ENCODE measurements around the gene GPHA2.

Gene GPHA2

GRCh38 chr11:64894070-64894811, 41.5 kb downstream of the GPHA2 start:
- Mint-ChIP-seq H3K4me1 (ENCODE audit: low read depth) (peaks cover 2% of the 10 kb centered on the region), H3K27ac (peak overlapping the region; percentile 64), H3K4me3 (no peak overlapping the region), H3K27me3 (no peaks in the 10 kb centered on the region), H3K9me3 (no peaks in the 10 kb centered on the region), H3K36me3 (ENCODE audit: low read depth) (peaks cover 36% of the 10 kb centered on the region)
- peak; percentile 96 for DNase-seq

GRCh38 chr11:64893194-64894069, 42.3 kb downstream of the GPHA2 start:
- no peaks in the 10 kb centered on the region for H3K27me3 Mint-ChIP-seq
- peaks cover 5% of the 10 kb centered on the region for H3K4me1 Mint-ChIP-seq (ENCODE audit: low read depth)
- H3K9me3 Mint-ChIP-seq = no peaks in the 10 kb centered on the region
- no peak overlapping the region for H3K4me3 Mint-ChIP-seq
- DNase-seq = no peak
- H3K36me3 Mint-ChIP-seq (ENCODE audit: low read depth) = peaks cover 31% of the 10 kb centered on the region
- no peak overlapping the region for H3K27ac Mint-ChIP-seq

DNA sequence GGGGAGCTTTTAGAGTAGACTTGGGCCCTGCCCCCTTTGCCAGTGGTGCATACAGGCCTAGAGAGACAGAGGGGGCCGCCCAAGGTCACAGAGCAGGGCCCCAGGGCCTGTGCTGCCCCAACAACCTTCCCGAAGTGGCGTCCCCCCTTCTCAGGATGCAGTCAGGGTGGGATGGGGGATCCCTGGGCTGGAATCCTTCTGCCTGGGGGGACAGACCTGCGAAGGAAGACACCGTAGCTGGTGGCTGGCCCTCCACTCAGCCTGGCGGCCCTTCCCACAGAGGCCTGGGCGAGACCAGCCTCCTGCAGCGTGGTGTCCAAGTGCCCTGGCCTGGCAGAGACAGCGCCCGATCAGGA, 42.9 kb downstream of the GPHA2 start:
- H3K27ac Mint-ChIP-seq = no peak overlapping the region
- no peak for DNase-seq
- peaks cover 25% of the 10 kb centered on the region for H3K36me3 Mint-ChIP-seq (ENCODE audit: low read depth)
- no peaks in the 10 kb centered on the region for H3K27me3 Mint-ChIP-seq
- H3K4me3 Mint-ChIP-seq = no peak overlapping the region
- no peaks in the 10 kb centered on the region for H3K9me3 Mint-ChIP-seq
- H3K4me1 Mint-ChIP-seq (ENCODE audit: low read depth) = peaks cover 10% of the 10 kb centered on the region

GRCh38 chr11:64892411-64892831, 43.3 kb downstream of the GPHA2 start:
- Mint-ChIP-seq H3K36me3 (ENCODE audit: low read depth) (peaks cover 22% of the 10 kb centered on the region), H3K9me3 (no peaks in the 10 kb centered on the region), H3K4me3 (no peak overlapping the region)

DNA sequence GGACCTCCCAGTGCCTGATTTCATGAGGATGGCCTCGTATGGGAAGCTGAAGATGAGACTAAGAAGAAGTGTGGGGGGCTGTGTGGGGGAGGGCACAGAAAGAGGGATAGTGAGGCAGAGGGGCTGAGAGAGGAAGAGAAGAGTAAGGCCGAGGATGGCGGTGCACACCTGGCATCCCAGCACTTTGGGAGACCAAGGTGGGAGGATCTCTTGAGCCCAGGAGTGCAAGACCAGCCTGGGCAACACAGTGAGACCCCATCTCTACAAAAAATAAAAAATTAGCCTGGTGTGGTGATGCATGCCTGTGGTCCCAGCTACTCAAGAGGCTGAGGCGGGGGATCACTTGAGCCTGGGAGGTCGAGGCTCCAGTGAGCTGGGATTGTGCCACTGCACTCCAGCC, 43.8 kb downstream of the GPHA2 start:
- no peak for DNase-seq
- H3K27me3 Mint-ChIP-seq = no peaks in the 10 kb centered on the region
- H3K9me3 Mint-ChIP-seq = no peaks in the 10 kb centered on the region
- H3K4me3 Mint-ChIP-seq = no peak overlapping the region
- peaks cover 16% of the 10 kb centered on the region for H3K4me1 Mint-ChIP-seq (ENCODE audit: low read depth)
- no peak overlapping the region for H3K27ac Mint-ChIP-seq
- peaks cover 16% of the 10 kb centered on the region for H3K36me3 Mint-ChIP-seq (ENCODE audit: low read depth)

More at GRCh38 chr11:64892411-64892831, 43.3 kb downstream of the GPHA2 start:
- peaks cover 13% of the 10 kb centered on the region for H3K4me1 Mint-ChIP-seq (ENCODE audit: low read depth)
- H3K27ac Mint-ChIP-seq = no peak overlapping the region
- no peaks in the 10 kb centered on the region for H3K27me3 Mint-ChIP-seq
- no peak for DNase-seq

DNA sequence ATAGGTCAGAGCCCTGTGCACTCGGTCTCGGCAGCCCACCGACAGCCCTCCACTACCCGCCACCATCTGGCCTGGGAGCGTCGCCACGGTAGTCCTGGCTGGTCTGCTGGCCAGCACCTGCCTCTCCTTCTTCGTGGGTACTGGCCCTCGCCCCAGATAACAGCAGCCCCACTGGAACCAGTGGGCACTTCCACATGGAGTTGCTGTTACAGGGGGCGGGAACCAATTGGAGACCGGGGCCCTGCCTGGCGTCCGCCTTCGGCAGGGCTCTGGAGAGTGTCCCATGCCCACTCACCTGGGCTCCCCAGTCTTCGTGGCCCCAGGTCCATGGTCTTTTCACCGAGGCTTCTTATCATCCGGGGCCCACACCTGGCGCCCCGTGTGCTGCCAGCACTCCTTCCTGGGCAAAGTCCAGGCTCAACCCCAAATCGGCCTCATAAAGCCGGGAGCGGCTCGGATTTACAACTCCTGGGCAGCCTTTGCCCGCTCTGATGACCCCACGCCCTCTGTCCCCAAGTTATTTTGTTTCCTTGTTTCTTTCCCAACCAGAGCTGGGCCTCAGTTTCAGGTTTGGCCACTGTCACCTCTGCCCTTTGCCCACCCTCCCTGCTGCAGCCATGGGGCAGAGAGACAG, 44.4 kb downstream of the GPHA2 start:
- Mint-ChIP-seq H3K4me1 (ENCODE audit: low read depth) (peaks cover 16% of the 10 kb centered on the region), H3K27me3 (no peaks in the 10 kb centered on the region), H3K27ac (no peak overlapping the region), H3K9me3 (no peaks in the 10 kb centered on the region), H3K36me3 (ENCODE audit: low read depth) (peaks cover 13% of the 10 kb centered on the region), H3K4me3 (no peak overlapping the region)
- DNase-seq = no peak

- peaks cover 23% of the 10 kb centered on the region for H3K4me1 Mint-ChIP-seq (ENCODE audit: low read depth)
- H3K36me3 Mint-ChIP-seq (ENCODE audit: low read depth) = peaks cover 5% of the 10 kb centered on the region
- H3K9me3 Mint-ChIP-seq = no peaks in the 10 kb centered on the region
- H3K4me3 Mint-ChIP-seq = no peak overlapping the region
- H3K27ac Mint-ChIP-seq = no peak overlapping the region
- no peak for DNase-seq
- H3K27me3 Mint-ChIP-seq = no peaks in the 10 kb centered on the region
Observed at GRCh38 chr11:64890522-64890939, 45.2 kb downstream of the GPHA2 start.

DNA sequence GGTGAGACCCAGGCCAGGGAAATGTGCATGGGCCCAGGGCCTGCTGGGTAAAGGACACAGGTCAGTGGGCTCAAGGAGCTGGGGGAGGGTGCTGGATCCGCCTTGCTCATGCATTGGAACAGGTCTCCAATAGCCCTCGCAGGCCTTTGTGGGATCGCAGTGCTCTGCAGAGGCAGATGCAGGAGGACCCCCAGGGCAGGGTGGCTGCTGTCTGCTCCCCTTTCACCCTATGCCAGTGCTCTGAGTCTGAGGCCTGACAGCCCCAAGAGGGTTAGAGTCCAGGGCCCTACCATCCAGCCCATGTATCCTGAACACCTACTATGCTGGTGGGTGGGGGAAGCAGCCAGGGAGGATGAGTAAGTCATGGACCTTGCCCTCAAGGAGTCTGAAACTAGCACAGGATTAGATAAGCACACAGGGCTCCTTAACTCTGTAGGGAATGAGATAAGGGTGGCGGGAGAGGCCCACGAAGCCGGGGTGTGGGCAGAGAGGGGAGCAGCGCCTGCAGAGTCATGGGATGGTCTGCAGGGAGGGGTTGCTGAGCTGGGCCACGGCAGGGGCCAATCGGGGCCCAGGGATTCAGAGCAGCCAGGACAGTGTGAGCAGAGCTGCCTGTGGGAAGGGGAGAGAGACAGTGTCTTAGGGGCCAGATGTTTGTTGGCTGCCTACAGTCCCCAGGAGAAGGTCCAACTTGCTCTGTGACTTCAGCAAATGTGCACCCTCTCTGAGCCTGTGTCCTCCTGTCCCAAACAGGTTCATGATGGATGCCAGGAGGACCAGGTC, 46.8 kb downstream of the GPHA2 start:
- Mint-ChIP-seq H3K36me3 (ENCODE audit: low read depth) (no peaks in the 10 kb centered on the region), H3K27ac (no peak overlapping the region), H3K27me3 (no peaks in the 10 kb centered on the region), H3K4me3 (no peak overlapping the region), H3K9me3 (no peaks in the 10 kb centered on the region), H3K4me1 (ENCODE audit: low read depth) (peaks cover 30% of the 10 kb centered on the region)
- DNase-seq = no peak

DNA sequence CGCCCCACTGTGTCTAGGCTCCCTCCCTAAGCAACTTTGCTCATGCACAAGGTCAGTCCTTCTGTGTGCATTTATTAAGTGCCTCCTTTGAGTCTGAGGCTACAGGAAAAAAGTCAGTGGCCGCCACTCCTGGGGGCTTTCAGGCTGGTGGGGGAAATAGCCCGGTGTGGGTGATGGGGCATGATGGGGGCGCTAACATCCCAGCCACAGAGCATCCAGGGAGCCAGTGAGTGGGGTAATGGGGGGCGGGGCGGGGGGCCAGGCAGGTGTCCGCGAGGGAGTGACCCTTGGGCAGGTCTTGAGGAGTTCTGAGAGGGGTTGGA, 47.3 kb downstream of the GPHA2 start:
- Mint-ChIP-seq H3K36me3 (ENCODE audit: low read depth) (no peaks in the 10 kb centered on the region), H3K4me3 (peak overlapping the region; percentile 65), H3K4me1 (ENCODE audit: low read depth) (peaks cover 30% of the 10 kb centered on the region), H3K27ac (peak overlapping the region; percentile 82), H3K9me3 (no peaks in the 10 kb centered on the region), H3K27me3 (no peaks in the 10 kb centered on the region)
- DNase-seq = no peak

GRCh38 chr11:64887757-64888405, 47.8 kb downstream of the GPHA2 start:
- H3K27me3 Mint-ChIP-seq = no peaks in the 10 kb centered on the region
- H3K4me1 Mint-ChIP-seq (ENCODE audit: low read depth) = peaks cover 31% of the 10 kb centered on the region
- H3K36me3 Mint-ChIP-seq (ENCODE audit: low read depth) = no peaks in the 10 kb centered on the region
- DNase-seq = peak; percentile 93
- H3K27ac Mint-ChIP-seq = peak overlapping the region; percentile 82
- H3K9me3 Mint-ChIP-seq = no peaks in the 10 kb centered on the region
- peak overlapping the region; percentile 65 for H3K4me3 Mint-ChIP-seq

- Mint-ChIP-seq H3K4me3 (no peak overlapping the region), H3K9me3 (no peaks in the 10 kb centered on the region), H3K4me1 (ENCODE audit: low read depth) (peaks cover 32% of the 10 kb centered on the region), H3K36me3 (ENCODE audit: low read depth) (no peaks in the 10 kb centered on the region), H3K27me3 (no peaks in the 10 kb centered on the region), H3K27ac (peak overlapping the region; percentile 8)
- no peak for DNase-seq
Observed at GRCh38 chr11:64887234-64887756, 48.4 kb downstream of the GPHA2 start.

DNA sequence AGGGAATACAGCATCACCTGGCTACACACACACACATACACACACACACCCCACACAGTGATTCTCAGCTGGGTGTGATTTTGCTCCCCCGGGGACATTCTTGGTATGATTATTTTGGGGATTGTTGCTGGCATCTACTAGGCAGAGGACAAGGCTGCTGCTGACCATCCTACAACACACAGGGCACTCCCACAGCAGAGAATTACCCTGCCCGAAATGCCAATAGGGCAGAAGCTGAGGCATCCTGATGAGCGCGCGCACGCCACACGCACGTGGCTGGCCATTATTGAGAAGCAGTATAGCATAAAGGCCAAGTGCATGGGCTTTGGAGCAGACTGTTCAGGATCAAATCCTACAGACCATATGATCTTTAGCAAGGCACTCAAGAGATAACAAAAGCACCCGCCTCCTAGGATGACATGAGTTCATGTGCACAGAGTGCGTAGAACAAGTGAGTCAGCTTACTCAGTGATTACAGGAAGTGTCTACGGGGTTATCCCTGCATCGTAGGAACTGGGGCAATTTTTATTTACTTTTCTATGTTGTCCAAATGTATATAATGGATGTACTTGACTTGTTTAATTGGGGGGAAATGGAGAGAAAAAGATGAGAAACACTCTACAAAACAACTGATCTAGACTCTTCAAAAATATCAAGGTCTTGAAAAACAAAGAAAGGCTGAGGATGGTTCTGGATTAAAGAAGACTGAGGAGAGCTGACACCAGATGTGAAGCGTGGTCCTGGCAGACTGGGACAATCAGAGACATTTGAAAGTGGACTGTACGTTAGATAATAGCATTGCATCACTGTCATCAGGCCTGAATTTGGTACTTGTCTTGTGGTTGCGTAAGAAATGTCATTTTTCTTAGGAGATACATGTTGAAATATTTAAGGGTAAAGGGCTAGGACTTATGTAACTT, 50.1 kb downstream of the GPHA2 start:
- Mint-ChIP-seq H3K4me1 (ENCODE audit: low read depth) (peaks cover 45% of the 10 kb centered on the region), H3K27me3 (no peaks in the 10 kb centered on the region), H3K27ac (peak overlapping the region; percentile 87), H3K36me3 (ENCODE audit: low read depth) (no peaks in the 10 kb centered on the region), H3K4me3 (peak overlapping the region; percentile 33), H3K9me3 (no peaks in the 10 kb centered on the region)
- DNase-seq = no peak
